GM13976 (cell line): ENCODE measurements around the gene TREX2.

Experiments used
- DNase-seq: peaks from one replicate; pipeline ENCODE4 v3.0.0; 2012; ENCODE audit warnings: low spot score
- in situ Hi-C: fragments of 300-500 bp; cut with MboI; formaldehyde crosslinking; loops from one replicate; pipeline ENCODE4 v1.12.0; 2022; ENCODE audit warnings: low sequenced_read_pairs, mixed read lengths, inconsistent platforms; ENCODE audit not compliant: unreplicated experiment
- TF ChIP-seq, protein P1 (sequence below): IDR thresholded peaks from 2 replicates; pipeline ENCODE4 v1.5.1; 2012; ENCODE audit warnings: borderline replicate concordance, mild to moderate bottlenecking; ENCODE audit not compliant: insufficient read depth; ENCODE audit errors: extremely low read depth, missing control alignments, control extremely low read depth

Gene TREX2

DNA sequence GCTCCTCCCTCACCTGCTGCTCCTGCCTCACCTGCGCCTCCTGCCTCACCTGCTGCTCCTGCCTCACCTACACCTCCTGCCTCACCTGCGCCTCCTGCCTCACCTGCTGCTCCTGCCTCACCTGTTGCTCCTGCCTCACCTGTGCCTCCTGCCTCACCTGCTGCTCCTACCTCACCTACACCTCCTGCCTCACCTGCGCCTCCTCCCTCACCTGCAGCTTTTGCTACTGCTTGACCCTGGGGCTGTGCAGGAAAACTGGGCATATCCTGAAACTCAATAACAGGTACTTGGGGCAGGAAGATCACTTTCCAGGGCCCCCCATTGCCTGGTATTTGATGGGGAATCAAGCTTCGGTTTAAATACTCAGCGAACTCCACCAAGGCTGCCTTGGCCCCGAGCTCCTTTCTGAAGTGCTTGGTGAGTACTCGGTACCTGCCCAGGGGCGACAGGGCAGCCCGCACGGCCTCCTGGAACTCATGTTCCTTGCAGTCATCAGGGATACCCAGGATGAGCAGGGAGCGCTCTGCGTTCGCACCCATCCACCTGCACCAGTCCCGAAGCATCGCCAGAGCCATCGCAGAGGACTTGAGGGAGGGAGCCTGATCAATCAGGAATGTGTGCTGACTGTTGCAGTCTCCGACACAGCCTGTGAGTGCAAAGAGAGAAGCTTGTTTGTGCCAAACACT is 47.4 kb downstream of the TREX2 start:
- no peak for DNase-seq
- in situ Hi-C loops: no loop called here
- TF ChIP-seq, protein P1, sequence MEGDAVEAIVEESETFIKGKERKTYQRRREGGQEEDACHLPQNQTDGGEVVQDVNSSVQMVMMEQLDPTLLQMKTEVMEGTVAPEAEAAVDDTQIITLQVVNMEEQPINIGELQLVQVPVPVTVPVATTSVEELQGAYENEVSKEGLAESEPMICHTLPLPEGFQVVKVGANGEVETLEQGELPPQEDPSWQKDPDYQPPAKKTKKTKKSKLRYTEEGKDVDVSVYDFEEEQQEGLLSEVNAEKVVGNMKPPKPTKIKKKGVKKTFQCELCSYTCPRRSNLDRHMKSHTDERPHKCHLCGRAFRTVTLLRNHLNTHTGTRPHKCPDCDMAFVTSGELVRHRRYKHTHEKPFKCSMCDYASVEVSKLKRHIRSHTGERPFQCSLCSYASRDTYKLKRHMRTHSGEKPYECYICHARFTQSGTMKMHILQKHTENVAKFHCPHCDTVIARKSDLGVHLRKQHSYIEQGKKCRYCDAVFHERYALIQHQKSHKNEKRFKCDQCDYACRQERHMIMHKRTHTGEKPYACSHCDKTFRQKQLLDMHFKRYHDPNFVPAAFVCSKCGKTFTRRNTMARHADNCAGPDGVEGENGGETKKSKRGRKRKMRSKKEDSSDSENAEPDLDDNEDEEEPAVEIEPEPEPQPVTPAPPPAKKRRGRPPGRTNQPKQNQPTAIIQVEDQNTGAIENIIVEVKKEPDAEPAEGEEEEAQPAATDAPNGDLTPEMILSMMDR: no peak

DNA sequence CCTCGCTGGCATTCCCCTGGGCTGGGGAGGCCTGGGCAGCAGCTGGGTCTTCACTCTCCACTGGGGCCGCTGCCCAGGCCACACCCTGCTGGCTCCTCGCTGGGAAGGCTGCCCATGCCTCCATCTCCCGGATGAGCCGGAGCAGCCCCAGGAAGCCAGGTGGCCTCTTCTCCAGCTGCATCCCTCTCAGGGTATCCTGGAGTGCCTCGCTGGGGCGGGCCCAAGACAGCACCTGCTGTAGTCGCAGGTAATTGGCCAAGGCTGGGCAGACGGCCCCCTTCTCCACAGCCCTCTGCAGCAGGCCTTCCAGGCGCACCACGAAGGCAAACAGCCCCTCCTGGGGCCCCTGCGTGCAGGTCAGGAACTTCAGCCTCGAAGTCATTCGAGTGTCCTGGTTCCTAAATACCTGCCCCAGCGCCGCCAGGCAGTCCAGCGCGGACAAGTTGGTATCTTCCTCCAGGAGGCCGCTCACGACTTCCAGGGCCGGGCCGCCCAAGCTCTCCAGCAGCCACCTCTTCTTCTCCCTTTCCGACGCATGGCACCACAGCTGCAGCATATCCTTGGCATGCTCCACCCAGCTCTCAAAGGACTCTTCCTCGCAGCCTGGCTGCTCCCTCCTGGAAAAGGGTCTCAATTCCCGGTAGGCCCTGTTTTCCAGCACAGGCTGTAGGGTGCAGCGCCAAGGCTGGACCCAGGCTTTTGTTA is 48.4 kb downstream of the TREX2 start:
- no peak for DNase-seq
- in situ Hi-C loops: no loop called here
- TF ChIP-seq, protein P1: no peak

DNA sequence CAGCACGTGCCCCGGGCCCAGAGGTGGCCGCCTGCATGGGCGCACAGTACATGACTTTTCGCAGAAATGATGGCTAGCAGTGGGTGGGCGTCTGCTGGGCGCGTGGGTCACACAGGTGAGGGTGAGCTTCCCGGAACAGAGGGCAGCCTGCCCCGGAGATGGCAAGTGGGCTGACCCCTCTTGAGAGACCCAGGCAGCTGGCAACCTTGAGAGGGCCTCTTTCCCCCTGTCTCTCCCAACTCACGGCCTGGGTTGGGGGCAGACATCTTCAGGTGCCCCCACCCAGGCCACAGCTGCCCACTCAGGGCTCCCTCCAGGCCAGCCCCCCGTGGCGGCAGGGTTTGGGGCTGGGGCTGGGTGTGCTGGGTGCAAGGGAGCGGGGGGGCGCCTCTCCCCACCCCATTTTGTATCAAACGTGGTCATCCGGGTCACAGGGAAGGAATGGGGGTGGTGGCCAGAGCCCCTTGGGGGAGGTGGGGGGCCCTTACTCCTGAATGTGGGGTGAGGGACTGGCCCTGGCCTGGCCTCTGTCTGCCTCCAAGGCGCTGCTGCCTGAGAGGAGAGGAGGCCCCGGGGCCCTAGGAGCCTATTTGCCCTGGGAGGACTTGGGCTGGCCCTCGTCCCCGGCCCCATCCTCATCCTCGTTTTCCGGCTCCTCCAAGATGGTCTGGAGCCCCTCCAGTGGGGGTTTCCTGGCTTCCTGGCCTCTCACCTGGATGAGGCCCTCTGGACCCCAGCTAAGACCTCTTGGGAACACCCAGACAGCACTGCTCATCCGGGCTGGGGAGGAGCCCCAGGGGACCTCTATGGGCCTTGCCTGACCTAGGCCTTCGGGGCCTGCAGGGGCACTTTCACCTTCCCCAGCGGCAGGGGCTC is 49.3 kb downstream of the TREX2 start:
- TF ChIP-seq, protein P1: no peak
- DNase-seq: no peak
- in situ Hi-C loops: no loop called here

DNA sequence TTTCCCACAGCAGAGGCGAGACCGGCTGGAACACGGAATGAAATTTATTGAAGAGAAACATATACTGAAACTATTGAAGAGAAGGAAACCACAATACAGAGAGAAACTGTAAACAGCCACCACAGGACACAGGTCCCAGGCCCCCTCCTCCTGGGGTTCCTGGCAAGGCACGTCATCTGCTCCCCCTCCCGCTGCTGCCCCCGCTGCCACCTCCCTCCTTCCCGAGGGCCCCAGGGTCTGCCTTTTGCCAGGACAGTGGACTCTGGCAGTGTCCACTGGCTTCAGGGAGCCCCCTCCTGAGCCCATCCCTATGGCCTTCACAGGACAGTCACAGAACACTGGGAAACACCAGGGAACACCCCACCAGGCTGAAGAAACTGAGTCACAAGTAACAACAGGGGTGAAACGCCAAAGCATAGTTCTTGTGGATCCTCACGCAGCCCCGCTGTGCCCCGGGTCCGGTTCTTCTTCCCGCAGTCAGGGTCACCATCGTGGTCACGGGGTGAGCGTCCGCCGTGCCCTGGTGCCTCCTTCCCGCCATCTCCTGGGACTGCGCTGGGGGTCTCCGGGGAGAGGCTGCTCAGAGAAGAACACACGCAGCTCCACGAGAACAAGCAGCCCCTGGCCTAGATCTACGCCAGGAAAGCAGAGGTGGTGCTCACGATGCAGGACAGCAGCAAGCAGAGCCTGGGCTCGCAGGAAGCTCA is 50.1 kb downstream of the TREX2 start:
- TF ChIP-seq, protein P1: no peak
- in situ Hi-C loops: no loop called here
- DNase-seq: no peak

DNA sequence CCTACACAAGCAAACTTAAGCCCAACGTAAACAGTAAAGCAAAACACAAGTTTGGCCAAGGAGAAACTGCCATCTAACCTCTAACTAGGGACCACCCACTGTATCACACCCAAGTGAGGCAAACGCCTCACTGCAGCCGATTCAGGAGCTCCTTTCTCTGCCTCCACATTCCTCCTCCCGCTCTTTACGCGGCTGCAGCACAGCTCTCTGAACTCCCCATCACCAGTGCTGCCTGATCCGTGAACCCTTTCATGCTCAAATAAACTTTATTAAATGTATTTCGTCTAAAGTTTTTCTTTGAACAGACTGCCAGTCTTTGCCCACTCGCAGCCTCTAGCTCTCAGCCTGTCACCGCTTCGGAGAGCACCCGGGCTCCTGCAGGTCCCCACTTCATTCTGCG is 51.2 kb downstream of the TREX2 start:
- DNase-seq: no peak
- in situ Hi-C loops: no loop called here
- TF ChIP-seq, protein P1: no peak
